Measurements from ENCODE around the gene GABRG3. TPM values are rescaled to one million over a fixed set of nuclear protein-coding genes. Genes with fewer than 3 reads are reported as not detected.

Gene GABRG3
- total RNA-seq, 4 donors from 2014 or later = not detected

DNA sequence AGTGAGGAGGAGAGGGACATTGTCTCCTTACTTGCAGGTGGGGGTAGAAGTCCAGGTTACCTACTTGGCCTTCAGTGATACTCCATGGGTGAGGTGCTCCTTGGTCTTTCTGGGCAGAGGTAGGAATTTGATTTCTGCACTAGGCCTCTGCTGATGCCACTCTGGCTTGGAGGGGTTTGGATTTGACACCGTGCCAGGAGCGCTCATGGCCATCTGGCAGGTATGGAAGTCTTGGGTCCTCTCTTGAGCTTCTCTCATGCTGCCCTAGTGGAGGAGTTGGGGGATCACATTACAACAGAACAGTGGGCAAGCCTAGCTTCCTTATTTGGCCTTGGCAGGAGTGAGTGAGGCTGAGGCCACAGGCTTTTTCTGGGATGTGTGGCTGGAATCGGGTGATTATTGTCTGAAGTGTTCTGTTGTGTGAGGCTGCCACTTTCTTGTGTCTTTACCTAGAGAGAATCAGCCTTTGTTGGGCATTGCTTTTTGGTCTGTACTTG is 525.0 kb downstream of the GABRG3 start:
- Histone ChIP-seq H3K27ac (replicated peaks in 1 of 4) (no peak overlapping the region), H3K4me3 (no peak overlapping the region), H3K27me3 (no peaks in the 10 kb centered on the region), H3K9me3 (no peaks in the 10 kb centered on the region), H3K36me3 (no peaks in the 10 kb centered on the region), H3K4me1 (no peaks in the 10 kb centered on the region)
- peak; percentile 90 for DNase-seq (ENCODE audit: extremely low spot score)
- TF ChIP-seq EP300 (IDR thresholded peaks at IDR 0.05) (no peak), POLR2AphosphoS5 (IDR thresholded peaks at IDR 0.05) (no peak), POLR2A (IDR thresholded peaks at IDR 0.05; ENCODE audit: low read depth) (no peak)
- TF ChIP-seq, protein P1, sequence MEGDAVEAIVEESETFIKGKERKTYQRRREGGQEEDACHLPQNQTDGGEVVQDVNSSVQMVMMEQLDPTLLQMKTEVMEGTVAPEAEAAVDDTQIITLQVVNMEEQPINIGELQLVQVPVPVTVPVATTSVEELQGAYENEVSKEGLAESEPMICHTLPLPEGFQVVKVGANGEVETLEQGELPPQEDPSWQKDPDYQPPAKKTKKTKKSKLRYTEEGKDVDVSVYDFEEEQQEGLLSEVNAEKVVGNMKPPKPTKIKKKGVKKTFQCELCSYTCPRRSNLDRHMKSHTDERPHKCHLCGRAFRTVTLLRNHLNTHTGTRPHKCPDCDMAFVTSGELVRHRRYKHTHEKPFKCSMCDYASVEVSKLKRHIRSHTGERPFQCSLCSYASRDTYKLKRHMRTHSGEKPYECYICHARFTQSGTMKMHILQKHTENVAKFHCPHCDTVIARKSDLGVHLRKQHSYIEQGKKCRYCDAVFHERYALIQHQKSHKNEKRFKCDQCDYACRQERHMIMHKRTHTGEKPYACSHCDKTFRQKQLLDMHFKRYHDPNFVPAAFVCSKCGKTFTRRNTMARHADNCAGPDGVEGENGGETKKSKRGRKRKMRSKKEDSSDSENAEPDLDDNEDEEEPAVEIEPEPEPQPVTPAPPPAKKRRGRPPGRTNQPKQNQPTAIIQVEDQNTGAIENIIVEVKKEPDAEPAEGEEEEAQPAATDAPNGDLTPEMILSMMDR (IDR thresholded peaks at IDR 0.05) = no peak
- intact Hi-C loops (cut with DNase I) = no loop called here
- 100% methylated on average over 1 of the region's 3 CpGs for WGBS

DNA sequence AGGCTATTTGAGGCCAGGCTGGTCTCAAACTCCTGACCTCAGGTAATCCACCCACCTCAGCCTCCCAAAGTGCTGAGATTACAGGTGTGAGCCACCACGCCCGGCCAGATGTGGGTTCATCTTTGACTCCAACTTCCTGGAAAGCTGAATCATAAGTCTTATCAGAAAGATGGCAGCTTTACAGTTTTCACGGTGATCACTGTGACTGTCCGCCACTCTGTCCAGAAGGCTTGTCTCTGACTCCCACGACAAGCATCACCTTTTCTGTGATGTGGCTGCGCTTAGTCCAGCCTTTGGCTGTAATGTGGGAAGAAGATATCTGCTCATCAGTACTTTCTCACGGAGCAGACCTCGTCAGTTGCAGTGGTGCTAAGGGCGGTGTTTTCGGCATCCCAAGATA is 527.7 kb downstream of the GABRG3 start:
- Histone ChIP-seq H3K27me3 (no peaks in the 10 kb centered on the region), H3K4me1 (no peaks in the 10 kb centered on the region), H3K36me3 (no peaks in the 10 kb centered on the region), H3K27ac (replicated peaks in 1 of 4) (no peak overlapping the region), H3K9me3 (peaks cover 0 to 3% (median 0%) of the 10 kb centered on the region in 4 donors), H3K4me3 (no peak overlapping the region)
- TF ChIP-seq, protein P1 (IDR thresholded peaks at IDR 0.05) = no peak
- no peak for TF ChIP-seq POLR2AphosphoS5 (IDR thresholded peaks at IDR 0.05)
- TF ChIP-seq POLR2A (IDR thresholded peaks at IDR 0.05; ENCODE audit: low read depth) = no peak
- TF ChIP-seq EP300 (IDR thresholded peaks at IDR 0.05) = no peak
- WGBS = over 99% methylated on average over 10 of the region's 10 CpGs
- intact Hi-C loops (cut with DNase I) = no loop called here
- no peak for DNase-seq (ENCODE audit: extremely low spot score)

DNA sequence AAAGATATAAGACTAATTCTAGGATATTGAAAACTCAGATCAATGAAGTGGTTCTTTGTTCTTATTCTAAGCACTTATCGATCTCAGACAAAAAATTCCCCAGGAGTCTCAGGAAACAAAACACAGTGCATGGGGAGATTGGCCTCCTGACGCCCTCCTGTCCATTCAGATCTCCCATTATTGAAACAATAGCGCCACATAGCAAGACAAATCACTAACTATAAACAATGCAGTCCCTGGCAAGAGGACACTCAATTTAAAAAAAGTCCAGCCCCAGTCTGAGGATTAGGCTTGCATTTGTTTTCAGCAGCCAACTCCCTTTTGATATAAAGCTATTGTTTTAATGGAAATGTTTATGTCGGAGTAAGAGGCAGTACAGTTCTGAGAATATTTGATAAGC is 528.2 kb downstream of the GABRG3 start:
- 63% methylated on average over 4 of the region's 4 CpGs for WGBS
- no peaks in the 10 kb centered on the region for H3K36me3 ChIP-seq
- H3K27ac ChIP-seq (replicated peaks in 1 of 4) = no peak overlapping the region
- DNase-seq (ENCODE audit: extremely low spot score) = no peak
- intact Hi-C loops (cut with DNase I) = no loop called here
- H3K4me1 ChIP-seq = no peaks in the 10 kb centered on the region
- no peak for TF ChIP-seq POLR2A (IDR thresholded peaks at IDR 0.05; ENCODE audit: low read depth)
- no peak for TF ChIP-seq POLR2AphosphoS5 (IDR thresholded peaks at IDR 0.05)
- TF ChIP-seq EP300 (IDR thresholded peaks at IDR 0.05) = no peak
- TF ChIP-seq, protein P1 (IDR thresholded peaks at IDR 0.05) = no peak
- H3K9me3 ChIP-seq = peaks cover 0 to 3% (median 0%) of the 10 kb centered on the region in 4 donors
- H3K27me3 ChIP-seq = no peaks in the 10 kb centered on the region
- no peak overlapping the region for H3K4me3 ChIP-seq

DNA sequence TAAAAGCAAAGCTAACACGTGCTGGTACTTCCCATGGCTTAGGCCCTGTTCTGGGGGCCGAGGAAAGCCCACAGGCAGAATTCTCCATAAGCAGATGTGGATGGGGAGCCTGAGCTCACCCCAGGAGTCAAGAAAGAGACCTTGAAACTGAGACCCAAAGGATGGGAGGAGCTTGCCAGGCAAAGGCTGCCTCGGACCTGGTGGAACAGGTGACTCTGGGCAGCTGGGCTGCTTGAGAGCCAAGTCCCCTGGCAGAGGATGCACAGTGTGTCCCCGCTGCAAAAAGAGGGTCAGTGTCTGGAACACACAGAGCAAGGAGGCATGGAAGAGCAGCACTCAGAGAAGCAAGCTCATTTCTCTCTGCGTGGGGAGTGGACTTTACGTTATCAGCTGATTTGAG is 528.7 kb downstream of the GABRG3 start:
- Histone ChIP-seq H3K36me3 (no peaks in the 10 kb centered on the region), H3K27ac (replicated peaks in 1 of 4) (no peak overlapping the region), H3K4me1 (no peaks in the 10 kb centered on the region), H3K27me3 (no peaks in the 10 kb centered on the region), H3K4me3 (no peak overlapping the region), H3K9me3 (peaks cover 0 to 3% (median 0%) of the 10 kb centered on the region in 4 donors)
- intact Hi-C loops (cut with DNase I) = no loop called here
- no peak for TF ChIP-seq EP300 (IDR thresholded peaks at IDR 0.05)
- no peak for TF ChIP-seq POLR2A (IDR thresholded peaks at IDR 0.05; ENCODE audit: low read depth)
- DNase-seq (ENCODE audit: extremely low spot score) = peak; percentile 90
- 72% methylated on average over 6 of the region's 6 CpGs for WGBS

DNA sequence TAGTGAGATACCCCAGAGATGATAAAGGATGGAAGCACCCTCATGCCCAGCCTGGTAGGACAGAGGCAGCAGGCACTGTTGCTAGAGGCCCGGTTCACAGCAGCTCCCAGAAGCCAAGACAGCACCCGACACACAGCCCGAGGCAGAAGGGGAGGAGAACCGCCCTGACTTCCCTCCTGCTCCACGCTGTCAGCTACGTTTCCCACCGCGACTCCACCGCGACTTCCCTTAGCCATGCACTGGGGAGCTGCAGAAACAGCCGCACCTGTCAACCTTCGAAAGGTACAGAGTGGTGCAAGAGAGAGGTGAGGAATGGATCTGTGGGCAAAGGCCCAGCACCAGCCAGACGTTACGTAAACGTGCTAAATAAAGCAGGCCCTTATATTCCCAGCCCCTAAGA is 529.2 kb downstream of the GABRG3 start:
- DNase-seq (ENCODE audit: extremely low spot score) = no peak
- H3K27ac ChIP-seq (replicated peaks in 1 of 4) = no peak overlapping the region
- no peak for TF ChIP-seq POLR2A (IDR thresholded peaks at IDR 0.05; ENCODE audit: low read depth)
- TF ChIP-seq EP300 (IDR thresholded peaks at IDR 0.05) = no peak
- TF ChIP-seq POLR2AphosphoS5 (IDR thresholded peaks at IDR 0.05) = no peak
- TF ChIP-seq, protein P1 (IDR thresholded peaks at IDR 0.05) = no peak
- peaks cover 0 to 3% (median 0%) of the 10 kb centered on the region in 4 donors for H3K9me3 ChIP-seq
- no peak overlapping the region for H3K4me3 ChIP-seq
- no peaks in the 10 kb centered on the region for H3K4me1 ChIP-seq
- H3K36me3 ChIP-seq = no peaks in the 10 kb centered on the region
- WGBS = 88% methylated on average over 15 of the region's 15 CpGs
- intact Hi-C loops (cut with DNase I) = no loop called here
- H3K27me3 ChIP-seq = no peaks in the 10 kb centered on the region
